ENCODE data around the gene IRAK3. TPM values are rescaled to one million over a fixed set of nuclear protein-coding genes. Genes with fewer than 3 reads are reported as not detected.

Gene IRAK3
- total RNA-seq, 4 donors from 2014 or later, result 31.6 to 35.8 (median 33.2) TPM

DNA sequence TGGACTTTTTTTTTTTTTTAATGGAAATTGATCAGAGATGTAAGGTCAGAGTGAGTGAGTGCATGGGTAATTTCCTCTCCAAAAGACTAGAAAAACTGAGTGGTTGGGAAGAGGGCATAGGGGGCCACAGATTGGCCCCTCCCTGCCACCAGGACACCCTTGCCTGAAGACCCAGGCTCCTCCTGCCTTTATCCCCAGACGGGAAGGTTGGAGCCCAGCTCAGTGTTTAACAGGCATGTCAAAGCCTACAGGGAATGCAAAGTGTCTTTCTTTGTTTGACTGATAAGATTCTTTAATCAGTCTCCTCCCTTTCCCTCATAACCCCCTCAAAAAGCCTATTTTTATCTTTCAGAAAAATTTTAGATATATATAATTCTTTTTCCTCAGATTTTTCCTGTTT, 50.3 kb downstream of the IRAK3 start:
- no peak overlapping the region for H3K4me3 ChIP-seq
- no peak overlapping the region for H3K27ac ChIP-seq
- H3K9me3 ChIP-seq, result no peaks in the 10 kb centered on the region
- peaks cover 0 to 25% (median 5%) of the 10 kb centered on the region in 4 donors for H3K4me1 ChIP-seq
- no peaks in the 10 kb centered on the region for H3K27me3 ChIP-seq
- TF ChIP-seq POLR2A (IDR thresholded peaks at IDR 0.05) (no peak), EP300 (IDR thresholded peaks at IDR 0.05) (no peak)
- TF ChIP-seq, protein P1, sequence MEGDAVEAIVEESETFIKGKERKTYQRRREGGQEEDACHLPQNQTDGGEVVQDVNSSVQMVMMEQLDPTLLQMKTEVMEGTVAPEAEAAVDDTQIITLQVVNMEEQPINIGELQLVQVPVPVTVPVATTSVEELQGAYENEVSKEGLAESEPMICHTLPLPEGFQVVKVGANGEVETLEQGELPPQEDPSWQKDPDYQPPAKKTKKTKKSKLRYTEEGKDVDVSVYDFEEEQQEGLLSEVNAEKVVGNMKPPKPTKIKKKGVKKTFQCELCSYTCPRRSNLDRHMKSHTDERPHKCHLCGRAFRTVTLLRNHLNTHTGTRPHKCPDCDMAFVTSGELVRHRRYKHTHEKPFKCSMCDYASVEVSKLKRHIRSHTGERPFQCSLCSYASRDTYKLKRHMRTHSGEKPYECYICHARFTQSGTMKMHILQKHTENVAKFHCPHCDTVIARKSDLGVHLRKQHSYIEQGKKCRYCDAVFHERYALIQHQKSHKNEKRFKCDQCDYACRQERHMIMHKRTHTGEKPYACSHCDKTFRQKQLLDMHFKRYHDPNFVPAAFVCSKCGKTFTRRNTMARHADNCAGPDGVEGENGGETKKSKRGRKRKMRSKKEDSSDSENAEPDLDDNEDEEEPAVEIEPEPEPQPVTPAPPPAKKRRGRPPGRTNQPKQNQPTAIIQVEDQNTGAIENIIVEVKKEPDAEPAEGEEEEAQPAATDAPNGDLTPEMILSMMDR (IDR thresholded peaks at IDR 0.05), result no peak
- peaks cover 0 to 11% (median 0%) of the 10 kb centered on the region in 3 donors for H3K36me3 ChIP-seq
- 68 to 71% methylated on average over 1 of the region's 1 CpG for WGBS, 2 donors
- no peak for DNase-seq (ENCODE audit: low spot score in 2 of 2)

DNA sequence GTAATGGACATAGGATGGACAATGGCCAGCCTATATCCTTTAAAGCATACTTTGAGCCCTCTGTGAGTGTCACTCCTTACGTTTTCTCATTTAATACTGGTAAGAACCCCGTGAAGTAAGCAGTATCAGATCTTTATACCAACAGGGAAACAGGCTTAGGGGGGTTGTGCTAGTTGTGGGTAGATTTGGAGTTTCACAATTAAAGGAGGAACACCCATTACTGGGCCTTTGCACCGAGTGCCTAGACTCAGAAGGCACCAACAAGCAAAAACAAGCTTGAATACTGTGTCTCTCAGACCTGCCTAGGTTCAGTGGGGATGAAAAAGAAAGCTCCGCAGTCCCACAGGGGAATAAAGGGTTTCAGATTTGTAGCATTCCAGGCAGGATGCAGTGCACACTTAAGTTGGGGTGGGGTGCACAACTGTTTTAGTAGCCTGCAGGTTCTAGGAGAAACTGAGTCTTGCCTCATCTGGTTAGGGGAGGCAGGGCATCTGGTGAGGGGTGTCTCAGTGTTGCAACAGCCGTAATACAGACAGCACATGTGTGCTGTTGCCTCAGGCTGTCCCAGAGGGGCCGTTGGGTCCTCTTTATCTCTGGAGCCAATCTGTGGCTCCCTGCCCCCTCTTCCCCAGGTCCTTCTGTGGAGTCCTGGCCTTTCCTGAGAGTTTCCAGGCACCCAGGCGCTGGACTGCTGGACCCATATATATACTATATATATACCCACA, 51.2 kb downstream of the IRAK3 start:
- H3K9me3 ChIP-seq, result no peaks in the 10 kb centered on the region
- no peak overlapping the region for H3K4me3 ChIP-seq
- H3K36me3 ChIP-seq, result peaks cover 0 to 14% (median 0%) of the 10 kb centered on the region in 3 donors
- no peak overlapping the region for H3K27ac ChIP-seq
- DNase-seq (ENCODE audit: low spot score in 2 of 2), result no peak
- no peaks in the 10 kb centered on the region for H3K27me3 ChIP-seq
- TF ChIP-seq, protein P1 (IDR thresholded peaks at IDR 0.05), result no peak
- TF ChIP-seq EP300 (IDR thresholded peaks at IDR 0.05) (no peak), POLR2A (IDR thresholded peaks at IDR 0.05) (no peak)
- WGBS, 2 donors, result 82 to 85% methylated on average over 7 of the region's 7 CpGs
- peaks cover 0 to 18% (median 5%) of the 10 kb centered on the region in 4 donors for H3K4me1 ChIP-seq

DNA sequence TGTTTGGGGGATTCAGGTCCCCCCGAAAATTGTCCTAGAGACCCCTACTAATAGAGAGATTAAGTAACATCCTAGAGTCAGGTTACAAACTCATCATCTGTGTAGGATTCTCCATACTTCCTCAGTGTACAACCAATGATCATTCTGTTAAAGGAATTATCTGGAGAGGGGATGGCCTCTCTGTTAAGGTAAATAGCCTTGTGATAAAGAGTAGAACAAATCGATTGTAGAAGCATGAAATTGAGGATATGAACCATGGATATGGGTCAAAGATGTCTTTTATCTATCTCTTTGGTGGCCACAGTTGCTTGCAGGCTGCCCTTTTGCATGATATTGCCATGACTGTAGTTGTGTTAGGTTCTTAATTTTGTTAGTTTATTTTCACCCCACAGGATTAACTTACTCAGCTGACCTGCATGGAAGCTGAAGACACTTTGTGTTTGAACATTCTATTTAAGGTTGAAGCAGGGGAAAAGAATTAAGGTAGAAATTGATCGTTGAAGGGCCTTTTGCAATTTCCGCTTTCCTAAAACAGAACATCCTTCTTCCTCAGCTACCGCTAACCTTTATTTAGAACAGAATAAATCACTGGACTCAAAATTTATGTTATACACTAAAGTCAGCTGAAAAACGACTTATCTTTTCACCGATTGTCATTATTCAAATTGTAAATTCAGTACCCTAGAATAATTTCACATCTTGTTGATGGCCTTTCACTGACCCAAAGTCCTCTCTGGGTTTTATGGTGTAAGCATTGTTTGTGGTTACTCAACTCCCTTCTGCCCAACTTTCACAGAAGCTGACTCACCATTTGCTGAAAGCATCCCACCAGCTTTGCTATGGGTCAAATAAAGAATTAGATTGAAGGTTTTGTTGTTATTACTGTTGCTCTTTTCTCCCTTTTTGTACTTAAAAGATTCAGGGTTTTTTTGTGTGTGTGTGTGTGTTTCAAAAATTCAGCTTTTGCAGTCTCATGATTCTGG, 52.3 kb downstream of the IRAK3 start:
- Histone ChIP-seq H3K9me3 (no peaks in the 10 kb centered on the region), H3K27ac (peak overlapping the region in 1 of 4 donors; percentile 70), H3K4me3 (no peak overlapping the region), H3K27me3 (no peaks in the 10 kb centered on the region), H3K36me3 (peaks cover 0 to 22% (median 0%) of the 10 kb centered on the region in 3 donors), H3K4me1 (peaks cover 0 to 14% (median 5%) of the 10 kb centered on the region in 4 donors)
- no peak for DNase-seq (ENCODE audit: low spot score in 2 of 2)
- TF ChIP-seq, protein P1 (IDR thresholded peaks at IDR 0.05), result no peak
- no peak for TF ChIP-seq POLR2A (IDR thresholded peaks at IDR 0.05)
- TF ChIP-seq EP300 (IDR thresholded peaks at IDR 0.05), result peak in 1 of 2 donors; percentile 62
- WGBS, 2 donors, result 58 to 63% methylated on average over 7 of the region's 7 CpGs

DNA sequence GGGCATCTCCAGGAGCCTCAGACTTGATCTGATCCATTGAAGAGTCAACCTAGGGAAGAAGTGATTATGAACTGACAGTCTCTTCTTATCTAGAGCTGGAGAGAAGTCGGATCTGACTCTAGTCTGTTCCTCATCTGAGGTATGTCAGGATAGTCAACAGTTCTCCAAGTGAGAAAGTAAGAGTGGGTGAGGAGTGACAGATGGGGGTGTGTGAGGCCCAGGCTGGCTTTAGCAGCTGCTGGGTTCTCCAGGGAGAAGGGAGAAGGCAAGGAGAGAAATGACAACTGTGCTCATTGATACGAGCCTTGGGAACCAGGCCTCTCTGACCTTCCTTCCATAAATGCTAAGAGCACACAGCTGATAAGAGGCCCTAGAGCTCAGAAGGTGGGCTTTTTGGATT, 53.3 kb downstream of the IRAK3 start:
- Histone ChIP-seq H3K4me1 (peaks cover 0 to 14% (median 5%) of the 10 kb centered on the region in 4 donors), H3K4me3 (no peak overlapping the region), H3K9me3 (no peaks in the 10 kb centered on the region), H3K27ac (peak overlapping the region in 1 of 4 donors; percentile 70), H3K36me3 (peaks cover 0 to 31% (median 0%) of the 10 kb centered on the region in 3 donors), H3K27me3 (no peaks in the 10 kb centered on the region)
- WGBS, 2 donors, result 78 to 83% methylated on average over 2 of the region's 2 CpGs
- no peak for DNase-seq (ENCODE audit: low spot score in 2 of 2)
- no peak for TF ChIP-seq POLR2A (IDR thresholded peaks at IDR 0.05)

DNA sequence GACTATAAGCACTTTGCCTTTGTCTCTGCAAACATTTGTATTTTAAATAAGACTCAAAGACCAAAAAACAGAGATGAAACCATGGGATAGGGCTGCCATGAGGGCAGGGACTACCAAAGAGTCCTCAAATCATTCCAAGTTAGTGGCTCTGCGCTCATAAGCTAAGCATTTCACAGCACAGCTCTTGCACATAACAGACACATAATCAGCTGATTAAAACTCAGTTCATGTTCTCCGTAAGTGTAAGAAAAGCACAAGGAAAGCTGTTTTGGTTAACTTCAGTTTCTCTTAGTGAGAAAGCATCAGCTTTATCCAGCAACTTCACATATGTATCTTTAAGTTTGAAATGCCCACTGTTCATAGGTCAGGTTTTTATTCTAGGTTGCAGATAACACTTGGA, 54.9 kb downstream of the IRAK3 start:
- Histone ChIP-seq H3K4me1 (peaks cover 0 to 14% (median 5%) of the 10 kb centered on the region in 4 donors), H3K4me3 (no peak overlapping the region), H3K27me3 (no peaks in the 10 kb centered on the region), H3K36me3 (peaks cover 0 to 46% (median 0%) of the 10 kb centered on the region in 3 donors), H3K9me3 (no peaks in the 10 kb centered on the region), H3K27ac (no peak overlapping the region)
- TF ChIP-seq POLR2A (IDR thresholded peaks at IDR 0.05) (no peak), EP300 (IDR thresholded peaks at IDR 0.05) (no peak)
- TF ChIP-seq, protein P1 (IDR thresholded peaks at IDR 0.05), result no peak
- WGBS, 2 donors, result 90 to 96% methylated on average over 2 of the region's 2 CpGs
- DNase-seq (ENCODE audit: low spot score in 2 of 2), result no peak
